ENCODE measurements around the gene CHRNA3. TPM values are rescaled to one million over a fixed set of nuclear protein-coding genes. Genes with fewer than 3 reads are reported as not detected.

CHRNA3 gene
- total RNA-seq, 2 donors from 2014 or later = not detected

- Histone ChIP-seq H3K27ac (no peak overlapping the region), H3K4me1 (ENCODE audit: control insufficient read depth in 1 of 2, low read depth in 2 of 2) (no peaks in the 10 kb centered on the region), H3K9me3 (no peaks in the 10 kb centered on the region), H3K36me3 (no peaks in the 10 kb centered on the region), H3K27me3 (replicated peaks; ENCODE audit: insufficient read depth) (no peaks in the 10 kb centered on the region), H3K4me3 (no peak overlapping the region)
- ATAC-seq (ENCODE audit: insufficient number of reproducible peaks, low FRiP score, low read depth) (no peak), DNase-seq (ENCODE audit: low spot score) (no peak)
- no peak for TF ChIP-seq CTCF (IDR thresholded peaks at IDR 0.05)
Observed at GRCh38 chr15:78598348-78598747, 22.4 kb downstream of the CHRNA3 start.

DNA sequence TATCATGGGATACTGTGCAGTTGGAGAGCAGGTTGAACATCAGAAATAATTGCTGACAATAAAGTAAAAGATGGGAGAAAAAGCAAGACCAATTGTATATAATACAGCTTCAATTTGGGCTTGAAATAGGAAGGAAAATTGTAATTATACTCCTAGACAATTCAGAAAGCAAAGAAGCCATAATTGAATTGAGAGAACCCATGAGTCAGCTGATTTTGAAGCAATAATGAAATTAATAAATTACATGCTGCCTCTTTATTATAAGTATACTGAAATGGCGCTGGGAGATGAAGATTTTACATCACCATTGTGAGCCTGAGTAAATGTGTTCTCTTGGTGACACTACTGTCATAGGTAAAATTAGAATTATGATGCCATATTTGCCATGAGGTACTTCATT, 23.2 kb downstream of the CHRNA3 start:
- Histone ChIP-seq H3K4me3 (no peak overlapping the region), H3K27ac (no peak overlapping the region), H3K36me3 (no peaks in the 10 kb centered on the region), H3K4me1 (ENCODE audit: control insufficient read depth in 1 of 2, low read depth in 2 of 2) (no peaks in the 10 kb centered on the region), H3K9me3 (no peaks in the 10 kb centered on the region), H3K27me3 (replicated peaks; ENCODE audit: insufficient read depth) (no peaks in the 10 kb centered on the region)
- no peak for ATAC-seq (ENCODE audit: insufficient number of reproducible peaks, low FRiP score, low read depth)
- DNase-seq (ENCODE audit: low spot score) = no peak
- TF ChIP-seq CTCF (IDR thresholded peaks at IDR 0.05) = no peak

GRCh38 chr15:78574944-78575343, 45.9 kb downstream of the CHRNA3 start:
- H3K27me3 ChIP-seq (replicated peaks; ENCODE audit: insufficient read depth) = no peaks in the 10 kb centered on the region
- H3K4me1 ChIP-seq (ENCODE audit: control insufficient read depth in 1 of 2, low read depth in 2 of 2) = no peaks in the 10 kb centered on the region
- H3K9me3 ChIP-seq = no peaks in the 10 kb centered on the region
- no peak for TF ChIP-seq CTCF (IDR thresholded peaks at IDR 0.05)
- ATAC-seq (ENCODE audit: insufficient number of reproducible peaks, low FRiP score, low read depth) (no peak), DNase-seq (ENCODE audit: low spot score) (no peak)
- no peak overlapping the region for H3K4me3 ChIP-seq
- no peak overlapping the region for H3K27ac ChIP-seq
- H3K36me3 ChIP-seq = no peaks in the 10 kb centered on the region

- no peak for TF ChIP-seq CTCF (IDR thresholded peaks at IDR 0.05)
- H3K27me3 ChIP-seq (replicated peaks; ENCODE audit: insufficient read depth) = no peaks in the 10 kb centered on the region
- no peak for ATAC-seq (ENCODE audit: insufficient number of reproducible peaks, low FRiP score, low read depth)
Observed at GRCh38 chr15:78573416-78573815, 47.4 kb downstream of the CHRNA3 start.

GRCh38 chr15:78571382-78571781, 49.4 kb downstream of the CHRNA3 start:
- TF ChIP-seq CTCF (IDR thresholded peaks at IDR 0.05) = no peak
- H3K27me3 ChIP-seq (replicated peaks; ENCODE audit: insufficient read depth) = no peaks in the 10 kb centered on the region
- ATAC-seq (ENCODE audit: insufficient number of reproducible peaks, low FRiP score, low read depth) (no peak), DNase-seq (ENCODE audit: low spot score) (no peak)
- H3K36me3 ChIP-seq = no peaks in the 10 kb centered on the region
- H3K9me3 ChIP-seq = no peaks in the 10 kb centered on the region
- no peak overlapping the region for H3K4me3 ChIP-seq
- no peak overlapping the region for H3K27ac ChIP-seq
- peaks cover 0 to 2% of the 10 kb centered on the region in 2 donors for H3K4me1 ChIP-seq (ENCODE audit: control insufficient read depth in 1 of 2, low read depth in 2 of 2)

More at GRCh38 chr15:78573416-78573815, 47.4 kb downstream of the CHRNA3 start:
- Histone ChIP-seq H3K27ac (no peak overlapping the region), H3K9me3 (no peaks in the 10 kb centered on the region), H3K36me3 (no peaks in the 10 kb centered on the region), H3K4me3 (no peak overlapping the region), H3K4me1 (ENCODE audit: control insufficient read depth in 1 of 2, low read depth in 2 of 2) (no peaks in the 10 kb centered on the region)
- no peak for DNase-seq (ENCODE audit: low spot score)
